Loucy (cell line): Measurements from ENCODE around the gene BET1.

Source experiments
- H2AFZ ChIP-seq: fragments of 200-600 bp; sonication (generic); 2 replicates; pipeline ENCODE4 v1.6.0; 2016; ENCODE audit warnings: antibody characterized with exemption, mild to moderate bottlenecking, low read length, moderate library complexity
- H3F3A ChIP-seq: fragments of 200-600 bp; 2 replicates; pipeline ENCODE4 v1.6.0; 2016; ENCODE audit warnings: antibody characterized with exemption, low read depth, mild to moderate bottlenecking
- H3K27me3 ChIP-seq: fragments of 200-600 bp; sonication (generic); 2 replicates; pipeline ENCODE4 v1.6.1; 2014; ENCODE audit warnings: low read length, mild to moderate bottlenecking; ENCODE audit not compliant: insufficient read depth, poor library complexity, severe bottlenecking
- H3K36me3 ChIP-seq: fragments of 200-600 bp; sonication (generic); 2 replicates; pipeline ENCODE4 v1.6.1; 2016; ENCODE audit warnings: low read length; ENCODE audit not compliant: insufficient read depth
- H3K4me1 ChIP-seq: fragments of 200-600 bp; sonication (generic); 2 replicates; pipeline ENCODE4 v1.5.1; 2014; ENCODE audit warnings: low read length, mild to moderate bottlenecking; ENCODE audit not compliant: insufficient read depth, poor library complexity, severe bottlenecking
- H3K4me2 ChIP-seq: fragments of 200-600 bp; sonication (generic); 2 replicates; pipeline ENCODE4 v1.6.0; 2014; ENCODE audit warnings: antibody characterized with exemption, low read length, low read depth, mild to moderate bottlenecking; ENCODE audit not compliant: poor library complexity, severe bottlenecking
- H3K4me3 ChIP-seq: fragments of 200-600 bp; sonication (generic); 2 replicates; pipeline ENCODE4 v1.5.1; 2014; ENCODE audit warnings: low read length, mild to moderate bottlenecking, mixed read lengths; ENCODE audit not compliant: poor library complexity, severe bottlenecking
- H3K79me2 ChIP-seq: fragments of 200-600 bp; sonication (generic); 2 replicates; pipeline ENCODE4 v1.6.1; 2014; ENCODE audit warnings: low read length; ENCODE audit not compliant: insufficient read depth
- H3K9ac ChIP-seq: fragments of 200-600 bp; sonication (generic); 2 replicates; pipeline ENCODE4 v1.6.0; 2014; ENCODE audit warnings: mild to moderate bottlenecking, low read depth, low read length, moderate library complexity; ENCODE audit not compliant: poor library complexity, severe bottlenecking
- H3K9me2 ChIP-seq: fragments of 200-600 bp; sonication (generic); replicated peaks from 2 replicates; pipeline ENCODE4 v1.6.1; 2016; ENCODE audit warnings: low read depth, low read length, mixed read lengths
- H3K9me3 ChIP-seq: fragments of 200-600 bp; sonication (generic); 2 replicates; pipeline ENCODE4 v1.6.1; 2014; ENCODE audit warnings: mild to moderate bottlenecking, antibody characterized with exemption, low read length, low read depth; ENCODE audit not compliant: insufficient read depth
- H4K20me1 ChIP-seq: fragments of 200-600 bp; sonication (generic); 2 replicates; pipeline ENCODE4 v1.6.0; 2014; ENCODE audit warnings: antibody characterized with exemption, low read length, mild to moderate bottlenecking; ENCODE audit not compliant: insufficient read depth, poor library complexity, severe bottlenecking
- EZH2phosphoT487 ChIP-seq: fragments of 200-600 bp; IDR thresholded peaks from 2 replicates; pipeline ENCODE4 v1.6.1; 2018; ENCODE audit warnings: antibody characterized with exemption, mild to moderate bottlenecking, moderate library complexity, borderline replicate concordance
- TF ChIP-seq, protein P1 (sequence below): fragments of 200-600 bp; sonication (generic); conservative IDR thresholded peaks from 2 replicates; pipeline ENCODE4 v1.5.1; 2014; ENCODE audit warnings: mild to moderate bottlenecking, antibody characterized with exemption, low read length

BET1 gene

DNA sequence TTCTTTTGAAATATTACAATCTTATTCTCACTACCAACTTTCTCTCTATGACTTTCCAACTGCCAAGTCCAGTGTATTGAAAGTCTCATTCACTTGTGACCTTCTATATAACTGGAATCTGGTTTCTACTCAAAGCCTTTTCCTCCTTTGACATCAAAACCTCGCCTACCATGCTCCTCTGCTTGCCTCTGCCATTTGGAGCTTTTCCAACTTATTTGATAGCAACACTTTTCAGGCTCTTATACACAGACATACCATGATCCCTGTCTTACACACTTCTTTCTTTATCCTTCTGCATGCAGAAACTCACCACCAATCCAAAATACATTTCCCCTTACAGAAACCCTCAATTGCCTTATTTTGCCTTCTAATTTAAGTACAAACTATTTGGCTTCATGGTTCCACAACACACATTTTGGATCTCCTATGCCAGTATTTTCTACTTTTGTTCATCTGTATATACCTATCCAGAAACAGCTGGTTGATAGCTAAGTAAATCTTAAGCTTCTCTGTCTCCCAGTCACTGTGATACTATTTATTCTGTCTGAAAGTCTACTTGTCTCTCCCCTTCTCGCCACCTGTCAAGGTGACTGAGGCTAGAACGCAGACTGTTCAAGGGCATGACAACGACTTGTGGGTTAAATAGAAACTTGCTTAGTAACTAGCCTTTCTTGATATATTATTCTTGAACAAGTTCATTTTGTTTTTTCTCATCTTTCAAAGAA is 60.2 kb downstream of the BET1 start:
- Histone ChIP-seq H3K9ac (no peak overlapping the region), H3K4me3 (no peak overlapping the region), H3K79me2 (no peaks in the 10 kb centered on the region), H3K9me2 (no peaks in the 10 kb centered on the region), H3F3A (no peaks in the 10 kb centered on the region), H3K4me2 (peak overlapping the region; percentile 20), H3K9me3 (no peaks in the 10 kb centered on the region), H4K20me1 (no peaks in the 10 kb centered on the region), H3K36me3 (no peaks in the 10 kb centered on the region), H3K27me3 (no peaks in the 10 kb centered on the region), H2AFZ (no peak overlapping the region), H3K4me1 (peaks cover 15% of the 10 kb centered on the region)
- TF ChIP-seq, protein P1, sequence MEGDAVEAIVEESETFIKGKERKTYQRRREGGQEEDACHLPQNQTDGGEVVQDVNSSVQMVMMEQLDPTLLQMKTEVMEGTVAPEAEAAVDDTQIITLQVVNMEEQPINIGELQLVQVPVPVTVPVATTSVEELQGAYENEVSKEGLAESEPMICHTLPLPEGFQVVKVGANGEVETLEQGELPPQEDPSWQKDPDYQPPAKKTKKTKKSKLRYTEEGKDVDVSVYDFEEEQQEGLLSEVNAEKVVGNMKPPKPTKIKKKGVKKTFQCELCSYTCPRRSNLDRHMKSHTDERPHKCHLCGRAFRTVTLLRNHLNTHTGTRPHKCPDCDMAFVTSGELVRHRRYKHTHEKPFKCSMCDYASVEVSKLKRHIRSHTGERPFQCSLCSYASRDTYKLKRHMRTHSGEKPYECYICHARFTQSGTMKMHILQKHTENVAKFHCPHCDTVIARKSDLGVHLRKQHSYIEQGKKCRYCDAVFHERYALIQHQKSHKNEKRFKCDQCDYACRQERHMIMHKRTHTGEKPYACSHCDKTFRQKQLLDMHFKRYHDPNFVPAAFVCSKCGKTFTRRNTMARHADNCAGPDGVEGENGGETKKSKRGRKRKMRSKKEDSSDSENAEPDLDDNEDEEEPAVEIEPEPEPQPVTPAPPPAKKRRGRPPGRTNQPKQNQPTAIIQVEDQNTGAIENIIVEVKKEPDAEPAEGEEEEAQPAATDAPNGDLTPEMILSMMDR = no peak
- no peak for TF ChIP-seq EZH2phosphoT487
